AG08396 (cell line): ENCODE data around the gene TREX2.

Experiments used
- DNase-seq: peaks from one replicate; pipeline ENCODE4 v3.0.0; 2012; ENCODE audit warnings: low spot score, mixed read lengths

Gene TREX2

GRCh38 chrX:153435845-153436244 lies 10.0 kb downstream of the TREX2 start:
- DNase-seq: no peak

- DNase-seq: no peak
Observed at GRCh38 chrX:153434801-153435200, 11.1 kb downstream of the TREX2 start.

- DNase-seq: no peak
Observed at GRCh38 chrX:153433781-153434285, 12.0 kb downstream of the TREX2 start.

- no peak for DNase-seq
Observed at GRCh38 chrX:153433161-153433680, 12.6 kb downstream of the TREX2 start.

- DNase-seq: no peak
Observed at GRCh38 chrX:153430796-153431195, 15.1 kb downstream of the TREX2 start.

- DNase-seq: no peak
Observed at GRCh38 chrX:153426204-153426603, 19.7 kb downstream of the TREX2 start.

- no peak for DNase-seq
Observed at GRCh38 chrX:153423652-153424051, 22.2 kb downstream of the TREX2 start.

GRCh38 chrX:153421856-153422255 lies 24.0 kb downstream of the TREX2 start:
- no peak for DNase-seq

GRCh38 chrX:153420851-153421599 lies 24.8 kb downstream of the TREX2 start:
- no peak for DNase-seq

- DNase-seq: no peak
Observed at GRCh38 chrX:153417637-153418036, 28.2 kb downstream of the TREX2 start.

- DNase-seq: no peak
Observed at GRCh38 chrX:153416781-153417450, 28.9 kb downstream of the TREX2 start.

GRCh38 chrX:153414856-153415510 lies 30.9 kb downstream of the TREX2 start:
- no peak for DNase-seq

GRCh38 chrX:153413731-153414130 lies 32.1 kb downstream of the TREX2 start:
- no peak for DNase-seq

- no peak for DNase-seq
Observed at GRCh38 chrX:153412746-153413720, 32.8 kb downstream of the TREX2 start.

GRCh38 chrX:153411988-153412574 lies 33.8 kb downstream of the TREX2 start:
- no peak for DNase-seq

GRCh38 chrX:153411255-153411987 lies 34.4 kb downstream of the TREX2 start, which contains the start of gene ZFP92:
Gene ZFP92, plus strand, starts transcription at chrX:153411472. Its CDS starts 6,851 bp downstream, at chrX:153418323.
- DNase-seq: peak; percentile 44

GRCh38 chrX:153410888-153411254 lies 35.0 kb downstream of the TREX2 start:
- no peak for DNase-seq

- no peak for DNase-seq
Observed at GRCh38 chrX:153410373-153410772, 35.5 kb downstream of the TREX2 start.

- no peak for DNase-seq
Observed at GRCh38 chrX:153409414-153410101, 36.3 kb downstream of the TREX2 start.
